ENCODE measurements around the gene TMCC2. TPM values are rescaled to one million over a fixed set of nuclear protein-coding genes. Genes with fewer than 3 reads are reported as not detected.

Gene TMCC2
- total and polyA plus RNA-seq, 11 donors = 0.97 to 5.1 (median 2.0) TPM

DNA sequence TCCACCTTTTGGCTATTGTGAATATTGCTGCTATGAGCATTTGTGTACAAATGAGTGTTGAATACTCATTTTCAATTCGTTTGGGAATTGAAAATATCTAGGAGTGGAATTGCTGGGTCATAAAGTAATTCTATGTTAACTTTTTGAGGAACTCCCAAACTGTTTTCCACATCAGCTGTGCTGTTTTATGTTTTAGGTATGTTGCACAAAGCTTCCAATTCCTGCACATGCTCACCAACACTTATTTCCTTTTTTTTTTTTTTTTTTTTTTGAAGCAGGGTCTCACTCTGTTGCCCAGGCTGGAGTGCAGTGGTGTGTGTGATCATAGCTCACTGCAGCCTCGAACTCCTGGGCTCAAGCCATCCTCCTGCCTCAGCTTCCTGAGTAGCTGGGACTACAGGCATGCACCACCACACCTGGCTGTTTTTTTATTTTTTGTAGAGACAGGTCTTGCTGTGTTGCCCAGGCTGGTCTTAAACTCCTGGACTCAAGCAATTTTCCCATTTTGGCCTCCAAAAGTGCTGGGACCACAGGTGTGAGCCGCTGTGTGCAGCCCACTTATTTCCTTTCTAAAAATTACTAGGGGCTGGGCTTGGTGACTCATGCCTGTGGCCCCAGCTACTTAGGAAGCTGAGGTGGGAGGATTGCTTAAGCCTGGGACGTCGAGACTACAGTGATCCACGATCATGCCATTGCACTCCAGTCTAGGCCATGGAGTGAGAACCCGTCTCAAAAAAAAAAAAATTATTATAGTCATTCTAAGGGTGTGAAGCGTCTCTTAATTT lies 33.4 kb downstream of the TMCC2 start:
- ATAC-seq (peak in 1 of 4 donors; percentile 28), DNase-seq (no peak)
- no peak for TF ChIP-seq POLR2A (IDR thresholded peaks at IDR 0.05)
- TF ChIP-seq, protein P1, sequence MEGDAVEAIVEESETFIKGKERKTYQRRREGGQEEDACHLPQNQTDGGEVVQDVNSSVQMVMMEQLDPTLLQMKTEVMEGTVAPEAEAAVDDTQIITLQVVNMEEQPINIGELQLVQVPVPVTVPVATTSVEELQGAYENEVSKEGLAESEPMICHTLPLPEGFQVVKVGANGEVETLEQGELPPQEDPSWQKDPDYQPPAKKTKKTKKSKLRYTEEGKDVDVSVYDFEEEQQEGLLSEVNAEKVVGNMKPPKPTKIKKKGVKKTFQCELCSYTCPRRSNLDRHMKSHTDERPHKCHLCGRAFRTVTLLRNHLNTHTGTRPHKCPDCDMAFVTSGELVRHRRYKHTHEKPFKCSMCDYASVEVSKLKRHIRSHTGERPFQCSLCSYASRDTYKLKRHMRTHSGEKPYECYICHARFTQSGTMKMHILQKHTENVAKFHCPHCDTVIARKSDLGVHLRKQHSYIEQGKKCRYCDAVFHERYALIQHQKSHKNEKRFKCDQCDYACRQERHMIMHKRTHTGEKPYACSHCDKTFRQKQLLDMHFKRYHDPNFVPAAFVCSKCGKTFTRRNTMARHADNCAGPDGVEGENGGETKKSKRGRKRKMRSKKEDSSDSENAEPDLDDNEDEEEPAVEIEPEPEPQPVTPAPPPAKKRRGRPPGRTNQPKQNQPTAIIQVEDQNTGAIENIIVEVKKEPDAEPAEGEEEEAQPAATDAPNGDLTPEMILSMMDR (IDR thresholded peaks at IDR 0.05) = no peak
- no peaks in the 10 kb centered on the region for H3K9me3 ChIP-seq
- H3K36me3 ChIP-seq = no peaks in the 10 kb centered on the region
- WGBS, 4 donors = 60 to 68% (median 65%) methylated on average over 8 of the region's 8 CpGs
- no peak overlapping the region for H3K27ac ChIP-seq
- intact Hi-C loops (cut with DNase I) = no loop called here
- peaks cover 2 to 59% (median 47%) of the 10 kb centered on the region in 12 donors for H3K4me1 ChIP-seq
- H3K4me3 ChIP-seq = no peak overlapping the region
- H3K27me3 ChIP-seq = no peaks in the 10 kb centered on the region

DNA sequence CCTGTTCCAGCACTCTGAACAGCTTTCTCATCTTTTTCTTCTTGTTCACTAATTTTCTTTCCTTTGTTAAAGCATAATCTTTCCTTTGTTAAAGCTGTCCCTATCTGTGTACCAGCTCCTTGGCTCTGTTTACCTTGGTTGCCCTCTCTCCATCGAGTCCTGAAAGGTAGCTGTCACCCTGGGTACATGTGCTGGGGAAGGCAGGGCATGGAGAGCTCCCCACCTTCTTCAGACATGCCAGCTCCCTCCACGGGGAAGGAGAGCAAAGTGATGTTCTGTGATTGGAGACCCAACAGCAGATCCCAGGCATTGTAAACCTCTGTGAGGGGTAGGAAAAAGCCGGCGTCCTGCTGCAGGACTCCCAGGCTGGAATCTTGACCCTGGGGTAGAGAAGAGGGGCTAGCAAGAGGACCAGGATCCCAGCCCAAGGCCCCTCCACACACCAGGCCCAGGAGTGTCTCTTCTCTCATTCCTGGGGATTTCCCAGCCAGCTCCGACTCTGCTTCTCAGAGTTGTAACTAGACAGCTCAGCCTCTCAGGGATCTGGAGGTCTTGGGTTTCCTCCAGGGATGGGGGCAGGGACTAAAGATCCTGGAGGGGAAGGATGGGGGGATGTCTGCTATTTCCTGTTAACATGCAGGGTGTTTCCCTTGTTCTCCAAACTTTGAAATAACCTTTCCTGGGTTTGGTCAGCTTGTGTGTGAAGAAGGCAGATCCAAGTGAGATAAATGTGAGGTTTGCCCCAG lies 34.4 kb downstream of the TMCC2 start:
- Histone ChIP-seq H3K4me1 (peaks cover 0 to 52% (median 40%) of the 10 kb centered on the region in 12 donors), H3K9me3 (no peaks in the 10 kb centered on the region), H3K27ac (no peak overlapping the region), H3K4me3 (no peak overlapping the region), H3K36me3 (no peaks in the 10 kb centered on the region), H3K27me3 (no peaks in the 10 kb centered on the region)
- intact Hi-C loops (cut with DNase I) = no loop called here
- ATAC-seq (no peak), DNase-seq (no peak)
- TF ChIP-seq, protein P1 (IDR thresholded peaks at IDR 0.05) = no peak
- TF ChIP-seq POLR2A (IDR thresholded peaks at IDR 0.05) = no peak
- 50 to 60% (median 58%) methylated on average over 5 of the region's 5 CpGs for WGBS, 4 donors

DNA sequence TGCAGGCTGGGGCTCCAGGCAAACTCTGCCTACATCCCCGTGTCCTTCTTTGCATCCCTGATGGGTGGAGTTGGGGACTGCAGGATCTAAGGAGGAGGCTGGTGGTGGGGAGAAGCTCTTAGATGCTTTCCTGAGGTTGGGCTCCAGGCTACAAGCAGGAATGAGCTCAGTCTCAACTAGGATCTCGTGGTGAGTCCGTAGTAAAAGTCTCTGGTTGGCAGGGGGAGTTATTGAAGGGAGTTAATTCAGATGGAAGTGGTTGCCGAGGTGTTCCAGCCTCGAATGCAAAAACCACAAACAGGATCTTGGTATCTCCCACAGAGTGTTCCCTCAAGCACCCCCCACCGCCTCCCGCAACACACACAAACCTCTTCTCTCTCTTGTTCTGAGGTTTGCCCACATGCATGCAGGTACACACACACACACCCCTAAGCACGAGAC lies 35.0 kb downstream of the TMCC2 start:
- H3K9me3 ChIP-seq = no peaks in the 10 kb centered on the region
- H3K27ac ChIP-seq = no peak overlapping the region
- H3K4me1 ChIP-seq = peaks cover 0 to 52% (median 35%) of the 10 kb centered on the region in 12 donors
- intact Hi-C loops (cut with DNase I) = no loop called here
- H3K27me3 ChIP-seq = no peaks in the 10 kb centered on the region
- ATAC-seq (no peak), DNase-seq (no peak)
- H3K4me3 ChIP-seq = no peak overlapping the region
- no peaks in the 10 kb centered on the region for H3K36me3 ChIP-seq
- WGBS, 4 donors = 48 to 74% (median 66%) methylated on average over 4 to 8 of the region's 8 CpGs
- TF ChIP-seq POLR2A (IDR thresholded peaks at IDR 0.05) = no peak
- TF ChIP-seq, protein P1 (IDR thresholded peaks at IDR 0.05) = no peak

DNA sequence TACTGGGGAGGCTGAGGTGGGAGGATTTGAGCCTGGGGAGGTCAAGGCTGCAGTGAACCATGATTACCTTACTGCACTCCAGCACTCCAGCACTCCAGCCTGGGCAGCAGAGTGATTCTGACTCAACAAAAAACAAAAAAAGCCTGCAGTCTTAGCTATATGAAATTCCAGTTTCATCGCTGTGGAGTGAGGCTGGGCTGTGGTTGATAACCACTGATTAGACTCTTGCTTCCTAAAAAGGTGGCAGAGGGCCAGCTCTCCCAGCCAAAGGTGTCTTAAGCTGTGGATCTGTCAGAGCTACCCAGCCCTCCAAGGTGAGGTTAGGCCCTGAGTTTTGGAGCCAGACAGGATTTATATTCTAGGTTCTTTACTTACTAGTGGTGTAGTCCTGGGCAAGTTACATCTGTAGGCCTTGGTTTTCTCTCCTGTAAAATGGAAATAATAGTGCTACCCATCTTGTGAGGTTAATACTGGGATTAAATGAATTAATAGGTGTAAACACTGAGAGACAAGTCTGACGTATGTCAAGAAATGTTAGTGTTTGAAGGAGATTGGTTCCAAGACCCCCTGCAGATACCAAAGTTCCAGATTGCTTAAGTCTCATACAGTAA lies 35.9 kb downstream of the TMCC2 start:
- peaks cover 0 to 50% (median 26%) of the 10 kb centered on the region in 12 donors for H3K4me1 ChIP-seq
- WGBS, 4 donors = 64 to 85% (median 71%) methylated on average over 2 of the region's 2 CpGs

More for the DNA sequence above, 35.9 kb downstream of the TMCC2 start:
- DNase-seq (no peak), ATAC-seq (no peak)
- no peaks in the 10 kb centered on the region for H3K9me3 ChIP-seq
- no peaks in the 10 kb centered on the region for H3K27me3 ChIP-seq
- H3K27ac ChIP-seq = no peak overlapping the region
- TF ChIP-seq POLR2A (IDR thresholded peaks at IDR 0.05) = no peak
- TF ChIP-seq, protein P1 (IDR thresholded peaks at IDR 0.05) = no peak
- H3K36me3 ChIP-seq = no peaks in the 10 kb centered on the region
- H3K4me3 ChIP-seq = no peak overlapping the region
- intact Hi-C loops (cut with DNase I) = no loop called here

Data from heart left ventricle (tissue), 16 donors.